GM23338 (cell line): ENCODE data around the gene STARD13. TPM values are rescaled to one million over a fixed set of nuclear protein-coding genes. Genes with fewer than 3 reads are reported as not detected.

Experiments
- ATAC-seq: fragments of 200-7000 bp; cut with Tn5 transposase; 3 replicates; pipeline ENCODE4 v1.9.1; 2020
- DNase-seq: peaks from one replicate; pipeline ENCODE4 v3.0.0-alpha.2; 2015; ENCODE audit warnings: low spot score
- H2AFZ ChIP-seq: fragments of 200-600 bp; sonication (generic); 2 replicates; pipeline ENCODE4 v1.8.0; 2016; ENCODE audit warnings: antibody characterized with exemption, mild to moderate bottlenecking, moderate library complexity
- H3F3A ChIP-seq: fragments of 200-600 bp; sonication (generic); replicated peaks from 2 replicates; pipeline ENCODE4 v1.8.0; 2017; ENCODE audit warnings: antibody characterized with exemption, mixed run types, low read depth
- H3K27ac ChIP-seq: fragments of 200-600 bp; sonication (generic); 2 replicates; pipeline ENCODE4 v1.6.1; 2016; ENCODE audit warnings: low read depth
- H3K27me3 ChIP-seq: fragments of 200-600 bp; sonication (generic); 2 replicates; pipeline ENCODE4 v1.8.0; 2016; ENCODE audit warnings: mild to moderate bottlenecking, mixed run types, moderate library complexity; ENCODE audit not compliant: insufficient read depth
- H3K36me3 ChIP-seq: fragments of 200-600 bp; sonication (generic); 2 replicates; pipeline ENCODE4 v1.8.0; 2016; ENCODE audit warnings: mild to moderate bottlenecking; ENCODE audit not compliant: insufficient read depth
- H3K4me1 ChIP-seq: fragments of 200-600 bp; sonication (generic); 2 replicates; pipeline ENCODE4 v1.8.0; 2016; ENCODE audit warnings: mild to moderate bottlenecking, moderate library complexity; ENCODE audit not compliant: insufficient read depth
- H3K4me2 ChIP-seq: fragments of 200-600 bp; sonication (generic); 2 replicates; pipeline ENCODE4 v1.7.1; 2017; ENCODE audit warnings: mixed run types
- H3K4me3 ChIP-seq: fragments of 200-600 bp; sonication (generic); 2 replicates; pipeline ENCODE4 v1.6.1; 2016; ENCODE audit warnings: mixed run types
- H3K79me2 ChIP-seq: fragments of 200-600 bp; sonication (generic); replicated peaks from 2 replicates; pipeline ENCODE4 v1.8.0; 2017; ENCODE audit warnings: mild to moderate bottlenecking; ENCODE audit not compliant: insufficient read depth
- H3K9me2 ChIP-seq: fragments of 200-600 bp; sonication (generic); 2 replicates; pipeline ENCODE4 v1.8.0; 2017; ENCODE audit not compliant: insufficient read depth
- H4K20me1 ChIP-seq: fragments of 200-600 bp; sonication (generic); replicated peaks from 2 replicates; pipeline ENCODE4 v1.8.0; 2017; ENCODE audit warnings: mild to moderate bottlenecking; ENCODE audit not compliant: insufficient read depth
- H3K27ac Mint-ChIP-seq: 2 replicates; pipeline ENCODE4 v1.8.0; 2020; ENCODE audit warnings: inconsistent platforms, mild to moderate bottlenecking, moderate library complexity, mixed read lengths
- H3K27me3 Mint-ChIP-seq: 3 replicates; pipeline ENCODE4 v1.8.0; 2022; ENCODE audit warnings: low read depth, mild to moderate bottlenecking, moderate library complexity, mixed read lengths, inconsistent platforms; ENCODE audit not compliant: insufficient read depth, poor library complexity
- H3K36me3 Mint-ChIP-seq: 3 replicates; pipeline ENCODE4 v1.8.0; 2021; ENCODE audit warnings: low read depth, mild to moderate bottlenecking, inconsistent platforms, moderate library complexity, mixed read lengths
- H3K4me1 Mint-ChIP-seq: 3 replicates; pipeline ENCODE4 v1.8.0; 2020; ENCODE audit warnings: mild to moderate bottlenecking, inconsistent platforms, mixed read lengths
- H3K4me3 Mint-ChIP-seq: 3 replicates; pipeline ENCODE4 v1.8.0; 2021; ENCODE audit warnings: moderate library complexity, mild to moderate bottlenecking, inconsistent platforms, mixed read lengths
- H3K9me3 Mint-ChIP-seq: 3 replicates; pipeline ENCODE4 v1.8.0; 2020; ENCODE audit warnings: moderate library complexity, mild to moderate bottlenecking, inconsistent platforms, mixed read lengths
- CREB1 ChIP-seq: fragments of 250-450 bp; sonication (Bioruptor Pico); IDR thresholded peaks from 2 replicates; pipeline ENCODE4 v1.5.0; 2020; ENCODE audit warnings: low read depth, mild to moderate bottlenecking, moderate library complexity
- POLR2AphosphoS5 ChIP-seq: IDR thresholded peaks from 2 replicates; pipeline ENCODE4 v1.6.1; 2016; ENCODE audit warnings: antibody characterized with exemption, low read depth
- REST ChIP-seq: IDR thresholded peaks from one replicate; pipeline ENCODE4 v1.6.1; 2018; ENCODE audit warnings: antibody characterized with exemption; ENCODE audit not compliant: unreplicated experiment
- ZNF462 ChIP-seq: fragments of 250-450 bp; sonication (Bioruptor Pico); IDR thresholded peaks from 2 replicates; pipeline ENCODE4 v1.5.0; 2020; ENCODE audit warnings: mild to moderate bottlenecking, moderate library complexity
- polyA plus RNA-seq: library from polyadenylated mRNA; unstranded; fragments of >200 nt; fragmentation: Nextera tagmentation; extraction: Ambion mirVana; gene quantifications from 2 replicates; pipeline ENCODE4 v1.2.1, GENCODE V29; 2016
- total RNA-seq: library from RNA; depleted of rRNA; stranded (reverse); fragments of >200 nt; shearing (Covaris generic); gene quantifications from 2 replicates; pipeline ENCODE4 v1.2.3, GENCODE V29; 2014
- TF ChIP-seq, protein P1 (sequence below): IDR thresholded peaks from 2 replicates; pipeline ENCODE4 v1.6.1; 2016; ENCODE audit warnings: antibody characterized with exemption
- TF ChIP-seq, protein P2 (sequence below), 2 experiments: fragments of 200-600 bp in 1 of 2; sonication (generic) in 1 of 2; conservative IDR thresholded peaks; 2 replicates each; pipeline versions ENCODE4 v1.5.1 to v1.6.1; 2016 to 2017; ENCODE audit warnings: antibody characterized with exemption in 2 of 2, low read depth in 2 of 2, mild to moderate bottlenecking in 2 of 2, moderate library complexity in 1 of 2

STARD13 gene
- total and polyA plus RNA-seq, 2 experiments from 2014 or later, result 3.2 to 5.2 TPM

DNA sequence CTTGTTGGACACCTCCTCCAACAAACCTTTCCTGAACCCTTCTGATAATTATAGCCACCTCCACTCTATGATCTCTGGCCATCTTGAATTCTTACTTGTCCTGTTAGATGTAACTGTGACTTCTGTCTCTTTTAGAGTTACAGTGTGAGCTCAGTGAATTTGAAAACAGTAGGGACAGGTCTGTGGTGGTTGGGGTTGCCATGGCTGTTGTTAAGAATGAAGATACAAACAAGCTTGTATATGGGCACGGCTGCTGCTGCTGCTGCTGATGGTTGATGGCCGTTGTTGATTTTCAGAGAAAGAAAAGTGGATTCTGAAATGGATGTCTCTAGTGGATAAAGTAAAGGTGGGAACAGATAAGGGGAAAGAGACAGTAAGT is 101.5 kb downstream of the STARD13 start:
- DNase-seq (no peak), ATAC-seq (no peak)
- H3K27me3 Mint-ChIP-seq, result peaks cover 18% of the 10 kb centered on the region
- H3K9me3 Mint-ChIP-seq, result no peaks in the 10 kb centered on the region
- TF ChIP-seq ZNF462 (CRISPR knock-in tag) (no peak), CREB1 (CRISPR knock-in tag) (no peak), POLR2AphosphoS5 (no peak), REST (no peak)
- TF ChIP-seq, protein P1, sequence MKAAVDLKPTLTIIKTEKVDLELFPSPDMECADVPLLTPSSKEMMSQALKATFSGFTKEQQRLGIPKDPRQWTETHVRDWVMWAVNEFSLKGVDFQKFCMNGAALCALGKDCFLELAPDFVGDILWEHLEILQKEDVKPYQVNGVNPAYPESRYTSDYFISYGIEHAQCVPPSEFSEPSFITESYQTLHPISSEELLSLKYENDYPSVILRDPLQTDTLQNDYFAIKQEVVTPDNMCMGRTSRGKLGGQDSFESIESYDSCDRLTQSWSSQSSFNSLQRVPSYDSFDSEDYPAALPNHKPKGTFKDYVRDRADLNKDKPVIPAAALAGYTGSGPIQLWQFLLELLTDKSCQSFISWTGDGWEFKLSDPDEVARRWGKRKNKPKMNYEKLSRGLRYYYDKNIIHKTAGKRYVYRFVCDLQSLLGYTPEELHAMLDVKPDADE, result no peak
- TF ChIP-seq, protein P2, sequence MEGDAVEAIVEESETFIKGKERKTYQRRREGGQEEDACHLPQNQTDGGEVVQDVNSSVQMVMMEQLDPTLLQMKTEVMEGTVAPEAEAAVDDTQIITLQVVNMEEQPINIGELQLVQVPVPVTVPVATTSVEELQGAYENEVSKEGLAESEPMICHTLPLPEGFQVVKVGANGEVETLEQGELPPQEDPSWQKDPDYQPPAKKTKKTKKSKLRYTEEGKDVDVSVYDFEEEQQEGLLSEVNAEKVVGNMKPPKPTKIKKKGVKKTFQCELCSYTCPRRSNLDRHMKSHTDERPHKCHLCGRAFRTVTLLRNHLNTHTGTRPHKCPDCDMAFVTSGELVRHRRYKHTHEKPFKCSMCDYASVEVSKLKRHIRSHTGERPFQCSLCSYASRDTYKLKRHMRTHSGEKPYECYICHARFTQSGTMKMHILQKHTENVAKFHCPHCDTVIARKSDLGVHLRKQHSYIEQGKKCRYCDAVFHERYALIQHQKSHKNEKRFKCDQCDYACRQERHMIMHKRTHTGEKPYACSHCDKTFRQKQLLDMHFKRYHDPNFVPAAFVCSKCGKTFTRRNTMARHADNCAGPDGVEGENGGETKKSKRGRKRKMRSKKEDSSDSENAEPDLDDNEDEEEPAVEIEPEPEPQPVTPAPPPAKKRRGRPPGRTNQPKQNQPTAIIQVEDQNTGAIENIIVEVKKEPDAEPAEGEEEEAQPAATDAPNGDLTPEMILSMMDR (conservative IDR thresholded peaks at IDR 0.05; ENCODE audit: low read depth in 2 of 2), result no peak
- H3K36me3 Mint-ChIP-seq, result no peaks in the 10 kb centered on the region
- Histone ChIP-seq H4K20me1 (no peaks in the 10 kb centered on the region), H3K27ac (no peak overlapping the region), H2AFZ (no peak overlapping the region), H3K79me2 (no peaks in the 10 kb centered on the region), H3K36me3 (no peaks in the 10 kb centered on the region), H3F3A (no peaks in the 10 kb centered on the region), H3K4me2 (no peak overlapping the region), H3K9me2 (no peaks in the 10 kb centered on the region; the same call in 1 of the 2 replicates), H3K4me1 (peaks cover 36% of the 10 kb centered on the region), H3K27me3 (peaks cover 31% of the 10 kb centered on the region), H3K4me3 (no peak overlapping the region)
- H3K4me1 Mint-ChIP-seq, result peaks cover 39% of the 10 kb centered on the region
- H3K27ac Mint-ChIP-seq, result no peak overlapping the region
- H3K4me3 Mint-ChIP-seq, result no peak overlapping the region
